NCI-H2171 (cell line): Measurements from ENCODE around the gene RPP30.
"Not testable (repeated sequence)": the region's sequence is repeated elsewhere in the genome, so short reads cannot be mapped to it uniquely, and the experiment has no call there.

Source experiments
- DNase-seq: peaks from one replicate; lab custom pipeline; 2025; lab: John Stamatoyannopoulos, UW

The RPP30 gene

GRCh38 chr10:90917238-90917967 is 45.6 kb downstream of the RPP30 start:
- no peak for DNase-seq

GRCh38 chr10:90917968-90918318 is 46.2 kb downstream of the RPP30 start:
- DNase-seq, result no peak

GRCh38 chr10:90919683-90920574 is 48.2 kb downstream of the RPP30 start:
- DNase-seq, result no peak

- DNase-seq, result no peak
Observed at GRCh38 chr10:90920986-90921666, 49.4 kb downstream of the RPP30 start, which contains the start of gene ANKRD1. ANKRD1 (minus strand) TSS chr10:90921087; CDS start chr10:90921027, 60 bp downstream.

- DNase-seq, result no peak
Observed at GRCh38 chr10:90921906-90922305, 50.1 kb downstream of the RPP30 start.

- no peak for DNase-seq
Observed at GRCh38 chr10:90923111-90923731, 51.4 kb downstream of the RPP30 start.

GRCh38 chr10:90924552-90924951 is 52.8 kb downstream of the RPP30 start:
- no peak for DNase-seq

- no peak for DNase-seq
Observed at GRCh38 chr10:90925079-90926029, 53.6 kb downstream of the RPP30 start.

GRCh38 chr10:90927293-90927692 is 55.5 kb downstream of the RPP30 start:
- no peak for DNase-seq

GRCh38 chr10:90929179-90929578 is 57.4 kb downstream of the RPP30 start:
- DNase-seq, result no peak

- DNase-seq, result no peak
Observed at GRCh38 chr10:90930070-90930837, 58.5 kb downstream of the RPP30 start.

GRCh38 chr10:90930971-90931871 is 59.4 kb downstream of the RPP30 start:
- DNase-seq, result no peak

- no peak for DNase-seq
Observed at GRCh38 chr10:90935581-90936275, 64.0 kb downstream of the RPP30 start.

GRCh38 chr10:90936276-90936659 is 64.5 kb downstream of the RPP30 start:
- DNase-seq, result no peak

- no peak for DNase-seq
Observed at GRCh38 chr10:90937645-90938258, 66.0 kb downstream of the RPP30 start.

- DNase-seq, result no peak
Observed at GRCh38 chr10:90939116-90939515, 67.3 kb downstream of the RPP30 start.

- DNase-seq, result no peak
Observed at GRCh38 chr10:90939648-90940047, 67.9 kb downstream of the RPP30 start.

GRCh38 chr10:90942980-90943379 is 71.2 kb downstream of the RPP30 start:
- DNase-seq, result not testable (repeated sequence)
